ENCODE results near the gene ADGRL1. TPM values are rescaled to one million over a fixed set of nuclear protein-coding genes. Genes with fewer than 3 reads are reported as not detected.
"Not testable (repeated sequence)": the region's sequence is repeated elsewhere in the genome, so short reads cannot be mapped to it uniquely, and the experiment has no call there.

The ADGRL1 gene
- total RNA-seq, 2 donors from 2014 or later: 14.9 to 30.8 TPM

DNA sequence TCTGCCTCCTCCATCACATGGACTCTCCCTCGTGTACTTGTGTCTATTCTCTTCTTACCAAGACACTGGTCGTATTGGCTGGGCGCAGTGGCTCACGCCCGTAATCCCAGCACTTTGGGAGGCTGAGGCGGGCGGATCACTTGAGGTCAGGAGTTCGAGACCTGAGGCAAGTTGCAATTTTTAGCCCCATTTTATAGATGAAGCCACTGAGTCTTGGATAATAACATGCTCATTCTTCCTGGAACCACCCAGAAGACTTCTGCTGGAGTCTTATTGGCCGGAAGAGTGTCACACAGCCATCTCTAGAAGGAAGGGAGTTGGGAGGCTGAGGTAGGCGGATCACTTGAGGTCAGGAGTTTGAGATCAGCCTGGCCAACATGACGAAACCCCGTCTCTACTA lies 37.7 kb upstream of the ADGRL1 start:
- H3K27ac Mint-ChIP-seq; H3K36me3 Mint-ChIP-seq (ENCODE audit: low read depth); DNase-seq; H3K27me3 Mint-ChIP-seq; ATAC-seq; H3K4me3 Mint-ChIP-seq; H3K9me3 ChIP-seq (ENCODE audit: control insufficient read depth, low read length, poor library complexity, severe bottlenecking); H3K4me1 Mint-ChIP-seq: not testable (repeated sequence)

- DNase-seq (no peak), ATAC-seq (peak; percentile 94)
- Mint-ChIP-seq H3K4me3 (no peak overlapping the region), H3K27ac (no peak overlapping the region), H3K27me3 (no peaks in the 10 kb centered on the region), H3K4me1 (peaks cover 6% of the 10 kb centered on the region), H3K36me3 (ENCODE audit: low read depth) (no peaks in the 10 kb centered on the region)
- H3K9me3 ChIP-seq (ENCODE audit: control insufficient read depth, low read length, poor library complexity, severe bottlenecking): no peaks in the 10 kb centered on the region
These were observed 31.3 kb upstream of the ADGRL1 start for GRCh38 chr19:14237014-14237941.

DNA sequence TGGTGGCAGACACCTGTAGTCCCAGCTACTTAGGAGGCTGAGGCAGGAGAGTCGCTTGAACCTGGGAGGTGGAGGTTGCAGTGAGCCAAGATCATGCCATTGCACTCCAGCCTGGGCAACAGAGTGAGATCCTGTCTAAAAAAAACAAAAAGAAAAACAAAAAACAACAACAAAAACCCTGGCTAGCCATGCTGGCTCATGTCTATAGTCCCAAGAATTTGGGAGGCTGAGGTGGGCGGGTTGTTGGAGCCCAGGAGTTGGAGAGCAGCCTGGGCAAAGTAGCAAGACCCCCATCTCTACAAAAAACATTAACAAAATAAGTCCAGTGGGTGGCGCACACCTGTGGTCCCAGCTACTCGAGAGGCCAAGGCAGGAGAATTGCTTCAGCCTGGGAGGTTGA lies 27.0 kb upstream of the ADGRL1 start:
- ATAC-seq; H3K4me1 Mint-ChIP-seq; H3K9me3 ChIP-seq (ENCODE audit: control insufficient read depth, low read length, poor library complexity, severe bottlenecking); H3K4me3 Mint-ChIP-seq; H3K27ac Mint-ChIP-seq; H3K36me3 Mint-ChIP-seq (ENCODE audit: low read depth); DNase-seq; H3K27me3 Mint-ChIP-seq: not testable (repeated sequence)

DNA sequence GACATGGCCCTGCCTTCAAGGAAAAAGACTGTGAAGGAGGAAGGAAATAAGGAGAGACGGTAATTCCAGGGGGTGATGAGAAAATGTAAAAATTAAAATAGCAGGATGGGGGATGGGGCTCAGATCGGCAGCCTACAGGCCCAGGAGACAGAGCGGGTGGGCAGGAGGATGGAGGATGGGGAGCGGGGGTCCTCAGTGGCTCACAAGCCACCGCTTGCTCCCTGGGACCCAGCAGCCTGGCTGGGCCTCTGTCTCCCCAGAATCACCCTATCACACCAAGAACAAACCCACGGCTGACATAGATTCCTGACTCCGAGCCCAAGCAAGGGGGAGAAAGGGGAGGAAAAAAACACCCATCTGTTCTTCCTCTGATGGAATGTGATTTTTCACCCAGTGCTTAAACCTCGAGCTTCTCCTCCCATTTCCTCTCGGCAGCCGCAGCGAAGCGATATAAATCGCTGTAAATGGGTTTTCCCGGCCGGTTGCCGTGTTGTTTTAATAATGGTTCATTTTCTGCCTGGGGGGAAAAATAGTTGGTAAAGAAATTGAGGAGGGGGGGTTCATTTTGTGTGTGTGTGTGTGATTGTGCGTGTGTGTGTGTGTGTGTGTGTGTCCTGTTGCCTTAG lies 22.6 kb upstream of the ADGRL1 start:
- peak overlapping the region; percentile 33 for H3K4me3 Mint-ChIP-seq
- H3K27ac Mint-ChIP-seq; H3K9me3 ChIP-seq (ENCODE audit: control insufficient read depth, low read length, poor library complexity, severe bottlenecking); H3K36me3 Mint-ChIP-seq (ENCODE audit: low read depth); H3K27me3 Mint-ChIP-seq; ATAC-seq; DNase-seq; H3K4me1 Mint-ChIP-seq: not testable (repeated sequence)

DNA sequence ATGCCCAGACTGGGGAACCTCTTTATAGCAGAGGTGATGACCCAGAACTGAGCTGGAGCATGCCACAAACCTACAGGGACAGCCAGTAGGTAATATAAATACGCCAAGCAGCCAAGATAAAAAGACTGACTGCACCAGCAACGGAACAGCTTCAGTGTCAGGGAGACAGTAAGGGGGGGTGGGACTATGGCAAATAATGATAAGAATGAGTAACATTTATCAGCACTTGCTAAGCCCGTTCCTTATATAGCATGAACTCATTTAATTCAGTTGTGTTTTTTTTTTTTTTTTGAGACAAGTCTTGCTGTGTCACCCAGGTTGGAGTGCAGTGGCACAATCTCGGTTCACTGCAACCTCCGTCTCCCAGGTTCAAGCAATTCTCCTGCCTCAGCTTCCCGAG lies 20.5 kb upstream of the ADGRL1 start:
- not testable (repeated sequence) for H3K4me3 Mint-ChIP-seq; H3K27ac Mint-ChIP-seq; H3K36me3 Mint-ChIP-seq (ENCODE audit: low read depth); H3K4me1 Mint-ChIP-seq; H3K9me3 ChIP-seq (ENCODE audit: control insufficient read depth, low read length, poor library complexity, severe bottlenecking); ATAC-seq; DNase-seq; H3K27me3 Mint-ChIP-seq

GRCh38 chr19:14222886-14223285 lies 16.9 kb upstream of the ADGRL1 start:
- no peak for ATAC-seq
- no peaks in the 10 kb centered on the region for H3K9me3 ChIP-seq (ENCODE audit: control insufficient read depth, low read length, poor library complexity, severe bottlenecking)
- H3K27me3 Mint-ChIP-seq: no peaks in the 10 kb centered on the region
- H3K4me1 Mint-ChIP-seq: peaks cover 8% of the 10 kb centered on the region
- no peaks in the 10 kb centered on the region for H3K36me3 Mint-ChIP-seq (ENCODE audit: low read depth)
- no peak overlapping the region for H3K27ac Mint-ChIP-seq
- H3K4me3 Mint-ChIP-seq: no peak overlapping the region
- DNase-seq: no peak

DNA sequence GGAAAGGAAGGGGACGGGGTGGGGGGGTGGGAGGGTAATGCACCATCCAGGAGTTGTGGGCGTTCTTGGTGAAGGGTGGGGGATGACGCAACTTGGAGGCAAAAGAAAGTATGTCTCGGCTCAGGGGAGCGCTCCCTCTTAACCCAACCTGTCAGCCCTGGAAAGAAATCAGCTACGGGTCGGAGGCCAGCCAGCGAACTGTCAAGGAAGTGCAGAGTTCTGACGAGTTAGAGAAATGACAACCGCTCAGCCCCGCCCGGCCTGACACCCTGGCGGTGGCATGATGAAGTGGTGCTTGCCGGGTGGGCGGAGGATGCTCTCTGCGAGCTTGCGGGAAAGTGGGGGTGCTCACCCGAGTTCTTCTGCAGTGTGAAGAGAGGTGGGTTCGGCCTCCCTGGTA lies 15.4 kb upstream of the ADGRL1 start:
- not testable (repeated sequence) for H3K9me3 ChIP-seq (ENCODE audit: control insufficient read depth, low read length, poor library complexity, severe bottlenecking); H3K36me3 Mint-ChIP-seq (ENCODE audit: low read depth); H3K27me3 Mint-ChIP-seq
- Mint-ChIP-seq H3K4me3 (peak overlapping the region; percentile 89), H3K4me1 (peaks cover 16% of the 10 kb centered on the region), H3K27ac (peak overlapping the region; percentile 65)
- ATAC-seq: peak; percentile 92
- peak; percentile 46 to 67 (median 52) for DNase-seq

GRCh38 chr19:14218620-14219330 lies 12.8 kb upstream of the ADGRL1 start:
- H3K4me1 Mint-ChIP-seq: peaks cover 16% of the 10 kb centered on the region
- H3K9me3 ChIP-seq (ENCODE audit: control insufficient read depth, low read length, poor library complexity, severe bottlenecking): no peaks in the 10 kb centered on the region
- H3K27me3 Mint-ChIP-seq: no peaks in the 10 kb centered on the region
- ATAC-seq (no peak), DNase-seq (no peak)
- no peak overlapping the region for H3K27ac Mint-ChIP-seq
- H3K36me3 Mint-ChIP-seq (ENCODE audit: low read depth): no peaks in the 10 kb centered on the region
- H3K4me3 Mint-ChIP-seq: no peak overlapping the region

DNA sequence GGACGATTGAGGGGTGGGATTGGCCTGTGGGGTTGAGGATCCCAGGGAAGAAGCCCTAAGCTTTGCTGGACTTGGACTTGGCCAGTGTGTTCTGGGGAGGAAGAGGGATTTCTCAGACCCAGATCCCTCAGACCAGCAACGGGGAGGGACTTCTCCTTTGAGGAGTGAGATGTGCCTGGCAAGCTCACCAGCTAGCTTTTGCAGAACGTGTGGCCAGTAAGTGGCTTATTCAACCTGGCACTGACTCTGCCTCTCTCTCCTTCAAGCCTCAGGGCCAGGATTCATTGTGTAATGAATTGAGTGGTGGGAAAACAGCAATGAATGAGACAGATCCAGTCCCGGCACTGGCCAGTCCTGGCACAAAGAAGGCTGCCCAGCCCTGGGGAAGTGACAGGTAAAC lies 11.9 kb upstream of the ADGRL1 start:
- not testable (repeated sequence) for H3K27ac Mint-ChIP-seq; DNase-seq; H3K27me3 Mint-ChIP-seq; H3K4me3 Mint-ChIP-seq; H3K36me3 Mint-ChIP-seq (ENCODE audit: low read depth); ATAC-seq; H3K9me3 ChIP-seq (ENCODE audit: control insufficient read depth, low read length, poor library complexity, severe bottlenecking)
- H3K4me1 Mint-ChIP-seq: peaks cover 16% of the 10 kb centered on the region

DNA sequence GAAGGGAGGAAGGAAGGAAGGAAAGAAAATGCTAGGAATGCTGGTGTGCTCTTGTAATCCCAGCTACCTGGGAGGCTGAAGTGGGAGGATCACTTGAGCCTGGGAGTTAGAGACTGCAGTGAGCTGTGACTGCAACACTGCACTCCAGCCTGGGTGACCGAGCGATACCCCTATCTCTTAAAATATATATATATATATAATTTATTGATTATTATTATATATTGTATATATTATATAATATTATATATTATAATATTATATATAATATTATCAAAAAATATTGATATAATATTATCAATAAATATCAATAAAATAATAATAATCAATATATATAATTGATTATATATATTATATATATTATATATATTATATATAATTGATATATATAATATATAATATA lies 8.6 kb upstream of the ADGRL1 start:
- H3K4me1 Mint-ChIP-seq: peaks cover 12% of the 10 kb centered on the region
- peaks cover 6% of the 10 kb centered on the region for H3K27me3 Mint-ChIP-seq
- DNase-seq (no peak), ATAC-seq (no peak)
- peak overlapping the region; percentile 72 for H3K4me3 Mint-ChIP-seq
- H3K27ac Mint-ChIP-seq: peak overlapping the region; percentile 70
- H3K36me3 Mint-ChIP-seq (ENCODE audit: low read depth): no peaks in the 10 kb centered on the region
- H3K9me3 ChIP-seq (ENCODE audit: control insufficient read depth, low read length, poor library complexity, severe bottlenecking): no peaks in the 10 kb centered on the region

DNA sequence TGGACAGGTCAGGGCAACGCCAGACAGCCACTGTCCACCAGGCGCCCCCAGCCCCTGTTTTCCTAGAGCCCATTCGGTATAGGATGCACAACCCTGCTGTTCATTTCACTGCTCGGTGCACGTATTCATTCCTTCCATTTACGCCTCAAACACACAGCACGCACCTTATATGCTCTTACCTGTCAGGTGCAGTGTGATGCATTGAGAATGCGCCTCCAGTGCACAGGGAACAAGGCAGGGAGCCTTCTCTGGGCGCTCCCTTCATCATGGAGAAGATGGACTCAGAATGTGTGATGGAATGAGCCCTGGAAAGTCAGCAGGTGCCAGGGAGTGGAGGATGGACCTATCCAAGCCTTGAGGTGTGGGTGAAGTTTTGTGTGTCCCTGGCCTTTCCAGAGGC lies 4.2 kb upstream of the ADGRL1 start:
- not testable (repeated sequence) for H3K36me3 Mint-ChIP-seq (ENCODE audit: low read depth); DNase-seq; H3K27me3 Mint-ChIP-seq; H3K9me3 ChIP-seq (ENCODE audit: control insufficient read depth, low read length, poor library complexity, severe bottlenecking); H3K27ac Mint-ChIP-seq; ATAC-seq
- peaks cover 13% of the 10 kb centered on the region for H3K4me1 Mint-ChIP-seq
- H3K4me3 Mint-ChIP-seq: peak overlapping the region; percentile 71

- H3K9me3 ChIP-seq (ENCODE audit: control insufficient read depth, low read length, poor library complexity, severe bottlenecking); H3K27ac Mint-ChIP-seq; ATAC-seq; DNase-seq; H3K36me3 Mint-ChIP-seq (ENCODE audit: low read depth); H3K27me3 Mint-ChIP-seq: not testable (repeated sequence)
- Mint-ChIP-seq H3K4me3 (peak overlapping the region; percentile 71), H3K4me1 (peaks cover 18% of the 10 kb centered on the region)
These were observed 3.4 kb upstream of the ADGRL1 start for GRCh38 chr19:14209401-14209800.

DNA sequence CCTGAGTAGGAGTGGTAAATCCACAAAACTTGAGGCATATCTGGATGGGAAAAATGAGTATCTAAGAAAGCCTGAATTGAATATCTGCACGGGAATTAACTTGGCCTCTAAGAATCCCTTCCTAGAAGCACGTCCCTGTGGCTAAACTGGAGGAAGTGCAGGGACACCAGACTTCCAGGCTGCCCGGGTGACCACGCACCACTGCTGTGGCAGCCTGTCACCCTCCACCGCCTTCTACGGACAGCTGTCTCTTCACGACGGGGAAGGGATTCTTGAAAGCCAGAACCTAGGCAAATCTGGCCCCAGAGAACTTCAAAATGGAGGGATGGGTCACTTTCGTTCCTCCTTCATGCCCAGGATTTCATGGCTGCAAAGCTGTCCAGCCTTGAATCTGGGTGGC lies 2.5 kb upstream of the ADGRL1 start:
- H3K4me3 Mint-ChIP-seq; H3K9me3 ChIP-seq (ENCODE audit: control insufficient read depth, low read length, poor library complexity, severe bottlenecking); ATAC-seq; H3K36me3 Mint-ChIP-seq (ENCODE audit: low read depth); H3K27me3 Mint-ChIP-seq; H3K27ac Mint-ChIP-seq; DNase-seq: not testable (repeated sequence)
- H3K4me1 Mint-ChIP-seq: peaks cover 25% of the 10 kb centered on the region
